Stimulated activated CD4-positive, alpha-beta T cell treated with anti-CD3 and anti-CD28 coated beads, Interleukin-12 subunit alpha, Interleukin-12 subunit beta, amount 100 ng/mL, for 4 hours (primary cell): Measurements from ENCODE around the gene TMEM234.

Source experiments
- DNase-seq: peaks from one replicate; pipeline ENCODE4 v3.0.0-alpha.2; 2020

The TMEM234 gene

DNA sequence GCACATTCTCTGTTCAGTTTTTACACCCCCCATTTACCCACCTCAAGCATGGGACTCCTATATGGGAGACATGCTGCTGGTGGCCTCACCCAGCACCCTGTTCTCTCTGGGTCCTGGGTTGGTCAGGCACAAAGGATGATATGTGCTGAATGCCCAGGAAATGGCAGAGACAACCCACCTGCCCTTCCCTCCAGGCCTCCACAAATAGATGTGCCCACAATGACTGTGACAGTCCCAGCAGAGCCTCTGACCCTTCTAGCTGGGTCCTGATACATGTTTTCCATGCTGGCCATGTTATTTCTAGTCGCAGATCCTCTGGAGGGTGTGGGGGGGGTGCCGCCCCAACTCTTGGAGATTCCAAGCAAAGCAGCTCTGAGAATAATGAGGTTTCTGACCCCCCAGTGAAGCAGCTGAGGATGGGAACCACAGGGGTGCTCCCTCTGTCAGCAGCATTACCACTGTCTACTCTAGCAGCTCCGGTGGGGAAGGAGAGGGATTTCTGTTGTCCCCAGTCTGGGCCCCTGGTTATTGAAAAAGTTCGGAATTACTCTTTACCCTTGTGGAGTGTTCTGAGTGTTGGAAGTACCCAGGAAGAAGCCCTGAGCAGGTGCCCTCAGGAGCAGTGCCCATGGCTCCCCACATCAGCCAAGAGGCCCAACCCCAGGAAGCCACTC, 23.0 kb downstream of the TMEM234 start:
- DNase-seq = no peak

DNA sequence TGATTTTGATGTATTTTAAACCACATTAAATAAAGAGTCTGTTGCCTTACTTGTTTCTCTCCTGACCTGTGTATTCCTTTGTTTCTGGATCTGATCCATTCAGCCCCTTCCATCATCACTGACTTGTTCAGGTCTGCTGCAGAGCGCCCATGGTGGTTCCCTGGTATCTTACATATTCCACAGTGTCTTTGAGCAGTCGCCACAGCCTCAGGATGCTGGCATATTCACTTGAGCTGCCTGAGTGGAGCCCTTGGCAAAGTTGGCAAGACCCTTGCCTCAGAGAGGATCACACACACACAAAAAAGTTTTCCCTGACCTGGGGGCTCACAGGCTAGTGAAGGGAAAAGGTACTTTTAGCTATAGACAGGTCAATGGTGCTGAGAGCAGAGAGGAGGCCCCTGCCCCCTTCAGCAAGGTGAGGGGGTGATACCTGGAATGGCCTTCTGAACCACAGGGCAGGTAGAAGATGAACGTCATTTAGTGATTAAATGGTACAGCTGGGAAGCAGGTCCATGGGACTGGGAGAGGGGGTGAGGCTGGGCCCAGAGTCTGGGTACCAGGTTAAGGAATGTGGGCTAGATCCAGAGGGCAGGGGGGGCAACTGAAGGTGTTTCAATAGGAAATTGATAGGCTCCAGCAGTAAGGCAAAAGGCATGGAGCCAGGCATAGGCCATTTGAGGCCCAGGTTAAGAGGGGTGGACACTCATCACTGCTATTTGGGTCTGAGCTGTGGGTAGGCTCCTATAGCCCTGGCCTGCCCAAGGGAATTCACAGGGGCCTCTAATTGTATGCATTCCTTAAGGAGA, 23.7 kb downstream of the TMEM234 start:
- no peak for DNase-seq

DNA sequence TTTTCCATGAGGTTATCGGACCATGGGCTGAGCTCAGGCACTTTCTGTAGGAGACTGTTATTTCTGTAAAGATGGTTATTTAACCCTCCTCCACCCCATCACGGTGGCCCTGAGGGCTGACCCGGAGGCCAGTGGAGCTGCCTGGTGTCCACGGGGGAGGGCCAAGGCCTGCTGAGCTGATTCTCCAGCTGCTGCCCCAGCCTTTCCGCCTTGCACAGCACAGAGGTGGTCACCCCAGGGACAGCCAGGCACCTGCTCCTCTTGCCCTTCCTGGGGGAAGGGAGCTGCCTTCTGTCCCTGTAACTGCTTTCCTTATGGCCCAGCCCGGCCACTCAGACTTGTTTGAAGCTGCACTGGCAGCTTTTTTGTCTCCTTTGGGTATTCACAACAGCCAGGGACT, 24.3 kb downstream of the TMEM234 start:
- no peak for DNase-seq

DNA sequence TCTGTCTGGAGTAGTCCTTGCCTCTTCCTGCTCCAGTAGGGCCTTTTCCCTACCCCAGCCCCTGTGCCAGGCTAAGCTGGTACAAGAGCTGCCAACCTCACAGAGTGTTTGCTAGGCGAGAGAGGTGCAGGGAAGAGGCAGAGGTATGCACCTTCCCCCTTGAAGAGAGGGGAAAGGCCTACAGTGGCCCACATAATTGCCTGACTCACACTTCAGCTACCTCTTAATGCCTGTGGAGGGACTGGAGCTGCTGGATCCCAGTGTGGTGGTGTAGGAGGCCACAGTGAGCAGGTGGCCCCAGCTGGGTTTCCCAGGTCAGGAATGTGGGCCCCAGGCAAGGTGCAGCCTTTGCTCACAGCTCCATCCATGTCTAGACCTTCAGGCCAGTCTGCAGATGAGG, 25.1 kb downstream of the TMEM234 start:
- DNase-seq = no peak

DNA sequence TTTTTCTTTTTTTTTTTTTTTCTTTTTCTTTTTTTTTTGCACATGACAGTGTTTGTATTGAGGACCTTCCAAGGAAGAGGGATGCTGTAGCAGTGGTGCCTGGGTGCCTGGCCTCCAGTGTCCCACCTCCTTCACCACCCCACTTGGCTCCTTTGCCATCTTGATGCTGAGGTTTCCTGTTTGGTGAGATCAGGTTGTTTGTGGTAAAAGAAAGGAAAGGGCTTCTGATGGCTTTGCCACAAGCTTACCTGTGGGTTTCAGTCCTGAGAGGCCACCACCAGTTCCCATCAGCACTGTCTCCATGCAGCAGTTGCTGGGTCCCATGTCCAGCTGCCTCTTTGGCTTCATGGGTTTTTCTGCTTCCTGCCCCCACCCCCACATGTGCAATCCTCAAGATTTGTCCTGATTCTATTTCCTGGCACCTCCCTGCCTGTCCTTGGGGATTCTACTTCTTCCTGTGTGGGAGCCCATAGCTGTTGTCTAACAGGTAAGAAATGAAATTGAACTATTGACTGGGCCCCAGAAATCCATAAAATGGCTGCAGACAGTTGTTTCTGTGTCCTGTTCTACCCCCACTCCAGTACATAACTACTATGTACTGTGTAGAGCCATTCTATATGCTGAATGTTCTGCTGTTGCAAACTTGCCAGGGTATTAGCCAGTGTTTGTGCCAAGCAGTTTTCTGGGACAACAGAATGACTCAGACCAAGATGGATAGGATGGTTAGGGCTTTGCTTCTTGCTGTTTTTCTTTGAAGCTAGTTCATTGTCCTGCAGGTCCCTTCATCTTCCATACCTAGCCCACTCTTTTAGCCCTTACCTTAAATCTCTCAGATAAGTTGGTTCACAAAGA, 26.0 kb downstream of the TMEM234 start:
- no peak for DNase-seq

DNA sequence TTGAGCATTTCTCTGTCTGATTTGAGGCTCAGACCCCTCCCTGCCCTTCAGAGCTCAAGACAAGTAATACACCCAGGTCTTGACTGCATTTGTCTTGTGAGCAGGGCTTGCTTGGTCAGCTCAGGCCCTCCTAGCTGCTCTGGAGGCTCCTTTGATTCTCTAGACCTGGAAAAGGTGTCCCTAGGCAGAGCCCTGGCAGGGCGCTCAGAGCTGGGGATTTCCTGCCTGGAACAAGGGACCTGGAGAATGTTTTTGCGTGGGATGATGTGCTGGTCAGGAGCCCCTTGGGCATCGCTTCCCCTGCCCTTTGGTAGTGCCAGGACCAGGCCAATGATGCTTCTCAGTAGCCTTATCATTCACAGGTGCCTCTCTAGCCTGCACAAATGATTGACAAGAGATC, 26.6 kb downstream of the TMEM234 start:
- no peak for DNase-seq

DNA sequence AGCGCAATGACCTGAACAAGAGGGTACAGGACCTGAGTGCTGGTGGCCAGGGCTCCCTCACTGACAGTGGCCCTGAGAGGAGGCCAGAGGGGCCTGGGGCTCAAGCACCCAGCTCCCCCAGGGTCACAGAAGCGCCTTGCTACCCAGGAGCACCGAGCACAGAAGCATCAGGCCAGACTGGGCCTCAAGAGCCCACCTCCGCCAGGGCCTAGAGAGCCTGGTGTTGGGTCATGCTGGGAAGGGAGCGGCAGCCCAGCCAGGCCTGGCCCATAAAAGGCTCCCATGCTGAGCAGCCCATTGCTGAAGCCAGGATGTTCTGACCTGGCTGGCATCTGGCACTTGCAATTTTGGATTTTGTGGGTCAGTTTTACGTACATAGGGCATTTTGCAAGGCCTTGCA, 27.2 kb downstream of the TMEM234 start:
- no peak for DNase-seq

DNA sequence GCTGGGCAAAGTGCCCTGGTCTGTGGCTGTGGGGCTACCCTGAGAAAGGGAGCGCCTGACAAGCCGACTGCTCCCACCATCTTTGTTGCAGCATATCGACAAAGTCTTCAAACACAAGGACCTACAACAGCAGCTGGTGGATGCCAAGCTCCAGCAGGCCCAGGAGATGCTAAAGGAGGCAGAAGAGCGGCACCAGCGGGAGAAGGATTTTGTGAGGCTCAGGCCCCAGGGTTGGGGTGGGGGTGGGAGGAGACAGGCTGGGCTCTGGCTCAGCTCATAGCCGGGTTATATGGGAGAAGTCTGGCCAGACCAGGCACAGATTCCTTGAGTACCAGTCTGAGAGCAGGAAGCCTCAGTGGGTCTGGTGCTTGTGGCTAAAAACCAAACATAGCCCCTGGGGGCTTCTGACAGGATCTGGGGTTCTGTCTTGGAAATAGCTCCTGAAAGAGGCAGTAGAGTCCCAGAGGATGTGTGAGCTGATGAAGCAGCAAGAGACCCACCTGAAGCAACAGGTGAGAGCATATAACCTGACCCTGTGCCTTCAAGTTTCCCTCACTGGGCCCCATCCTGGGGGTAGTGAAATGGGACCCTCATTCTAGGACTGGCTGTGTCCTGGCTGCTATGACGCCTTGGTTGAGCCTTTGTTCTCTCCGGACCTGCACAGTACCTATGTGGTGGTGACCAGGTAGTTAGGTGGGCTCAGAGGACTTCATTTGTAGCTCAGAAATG, 29.8 kb downstream of the TMEM234 start:
- DNase-seq = no peak

DNA sequence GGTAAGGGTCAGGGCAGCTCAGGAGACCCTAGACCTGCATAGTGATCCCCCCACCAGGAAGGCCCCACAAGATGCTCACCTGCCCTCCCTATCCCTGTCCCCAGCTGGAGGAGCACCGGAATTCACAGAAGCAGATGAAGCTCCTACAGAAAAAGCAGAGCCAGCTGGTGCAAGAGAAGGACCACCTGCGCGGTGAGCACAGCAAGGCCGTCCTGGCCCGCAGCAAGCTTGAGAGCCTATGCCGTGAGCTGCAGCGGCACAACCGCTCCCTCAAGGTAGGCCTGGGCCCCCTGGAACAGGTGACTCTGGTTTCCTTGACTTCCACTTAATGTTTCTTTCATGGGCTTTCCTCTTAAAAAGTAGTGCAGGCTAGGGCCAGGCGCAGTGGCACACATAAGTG, 34.3 kb downstream of the TMEM234 start:
- DNase-seq = no peak

DNA sequence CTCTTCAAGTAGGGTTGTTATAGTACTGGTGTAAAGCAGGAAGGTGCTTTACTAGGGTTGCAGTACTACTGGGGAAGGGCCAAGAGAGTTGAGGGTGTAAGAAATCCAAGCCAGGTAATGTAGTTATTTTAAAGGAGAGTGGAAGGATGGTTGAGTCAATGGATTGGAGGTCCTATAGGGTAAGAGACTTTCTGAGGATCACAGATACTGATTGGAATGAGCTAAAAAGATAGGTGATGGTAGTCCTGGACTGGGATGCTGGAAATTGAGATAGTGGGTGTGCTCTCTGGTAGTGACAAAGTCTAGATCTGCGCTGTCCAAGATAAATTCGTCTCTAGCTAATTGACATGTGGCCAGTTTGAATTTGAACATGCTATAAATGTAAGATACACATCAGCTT, 35.7 kb downstream of the TMEM234 start:
- DNase-seq = no peak

DNA sequence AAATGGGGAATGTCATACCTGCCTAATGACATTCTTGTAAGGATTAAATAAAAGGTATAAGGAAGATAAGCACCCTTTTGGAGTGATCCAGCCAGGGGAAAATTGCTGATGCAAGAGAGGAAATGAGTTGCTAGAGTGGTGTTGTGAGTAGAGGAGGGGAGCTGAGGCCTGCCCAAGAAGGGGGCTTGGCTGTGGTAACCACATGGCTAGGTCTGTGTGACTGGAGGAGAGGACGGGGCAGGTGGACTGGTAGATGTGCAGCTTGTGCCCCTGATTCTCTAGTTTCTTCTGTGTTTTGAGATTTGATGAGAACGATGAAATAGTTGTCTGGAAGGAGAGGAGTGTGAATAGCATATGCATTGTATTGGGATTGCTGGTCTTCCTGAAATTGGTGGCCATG, 36.1 kb downstream of the TMEM234 start:
- no peak for DNase-seq

DNA sequence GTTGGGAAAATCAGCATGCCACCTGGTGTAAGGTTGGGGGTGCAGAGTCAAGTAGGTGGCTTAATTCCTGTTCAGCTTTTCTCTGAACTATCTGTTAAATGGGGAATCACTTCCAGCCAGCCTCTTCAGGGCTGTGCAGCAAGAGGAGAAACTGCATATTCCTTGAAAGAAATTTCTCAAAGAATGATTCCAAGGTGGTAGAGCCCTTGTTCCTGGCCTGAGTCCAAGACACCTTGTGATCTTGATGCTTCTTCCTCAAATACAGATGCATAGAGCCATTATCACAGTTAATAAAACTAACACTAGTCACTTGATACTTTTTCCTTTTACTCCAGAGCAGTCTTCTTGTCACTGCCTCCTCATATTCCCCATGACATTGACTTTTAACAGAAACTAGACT, 37.5 kb downstream of the TMEM234 start:
- no peak for DNase-seq

DNA sequence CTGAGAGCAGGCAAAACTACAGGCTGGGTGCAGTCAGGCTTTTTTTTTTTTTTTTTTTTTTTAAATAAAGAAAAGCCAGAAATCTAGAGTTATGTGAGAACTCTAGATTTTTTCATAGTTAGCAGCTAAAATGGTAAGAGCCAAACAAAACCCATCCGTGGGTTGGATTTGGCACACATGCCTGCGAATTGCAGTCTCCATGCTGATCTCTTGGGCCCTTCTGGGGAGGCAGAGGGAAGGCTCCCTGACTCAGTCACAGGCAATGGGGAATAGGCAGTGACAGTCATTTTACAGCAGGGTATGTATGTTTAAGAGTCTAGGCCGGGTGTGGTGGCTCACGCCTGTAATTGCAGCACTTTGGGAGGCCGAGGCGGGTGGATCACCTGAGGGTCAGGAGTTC, 40.1 kb downstream of the TMEM234 start:
- DNase-seq = no peak

DNA sequence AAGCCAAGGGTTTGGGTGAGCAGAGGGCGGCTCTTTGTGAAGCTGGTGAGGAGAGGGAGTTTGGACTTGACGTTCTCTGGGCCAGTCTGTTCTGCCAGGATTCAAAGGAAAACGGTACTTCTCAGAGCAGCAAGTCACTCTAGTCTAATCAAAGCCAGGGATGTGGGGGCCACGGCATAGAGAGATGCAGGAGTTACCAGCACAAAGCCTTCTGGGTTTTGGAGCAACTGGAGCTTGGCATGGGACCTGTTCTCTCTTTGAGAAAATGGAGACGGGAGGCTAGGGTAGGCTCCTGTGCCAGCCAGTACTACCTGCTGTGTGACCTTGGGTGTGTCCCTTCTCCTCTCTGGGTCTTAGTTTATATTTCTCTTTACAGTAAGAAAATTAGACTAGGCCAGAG, 40.6 kb downstream of the TMEM234 start:
- no peak for DNase-seq

DNA sequence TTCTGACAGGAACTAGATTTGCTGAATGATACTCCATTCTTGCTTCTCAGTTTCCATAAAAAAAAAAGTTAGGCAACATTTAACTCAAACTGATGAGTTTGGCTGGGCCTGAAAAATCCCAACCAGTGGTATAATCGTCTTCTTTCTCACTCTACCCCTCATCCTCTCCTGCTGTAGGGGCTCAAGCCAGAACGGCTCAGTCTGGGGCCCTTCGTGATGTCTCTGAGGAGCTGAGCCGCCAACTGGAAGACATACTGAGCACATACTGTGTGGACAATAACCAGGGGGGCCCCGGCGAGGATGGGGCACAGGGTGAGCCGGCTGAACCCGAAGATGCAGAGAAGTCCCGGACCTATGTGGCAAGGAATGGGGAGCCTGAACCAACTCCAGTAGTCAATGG, 41.1 kb downstream of the TMEM234 start:
- no peak for DNase-seq

DNA sequence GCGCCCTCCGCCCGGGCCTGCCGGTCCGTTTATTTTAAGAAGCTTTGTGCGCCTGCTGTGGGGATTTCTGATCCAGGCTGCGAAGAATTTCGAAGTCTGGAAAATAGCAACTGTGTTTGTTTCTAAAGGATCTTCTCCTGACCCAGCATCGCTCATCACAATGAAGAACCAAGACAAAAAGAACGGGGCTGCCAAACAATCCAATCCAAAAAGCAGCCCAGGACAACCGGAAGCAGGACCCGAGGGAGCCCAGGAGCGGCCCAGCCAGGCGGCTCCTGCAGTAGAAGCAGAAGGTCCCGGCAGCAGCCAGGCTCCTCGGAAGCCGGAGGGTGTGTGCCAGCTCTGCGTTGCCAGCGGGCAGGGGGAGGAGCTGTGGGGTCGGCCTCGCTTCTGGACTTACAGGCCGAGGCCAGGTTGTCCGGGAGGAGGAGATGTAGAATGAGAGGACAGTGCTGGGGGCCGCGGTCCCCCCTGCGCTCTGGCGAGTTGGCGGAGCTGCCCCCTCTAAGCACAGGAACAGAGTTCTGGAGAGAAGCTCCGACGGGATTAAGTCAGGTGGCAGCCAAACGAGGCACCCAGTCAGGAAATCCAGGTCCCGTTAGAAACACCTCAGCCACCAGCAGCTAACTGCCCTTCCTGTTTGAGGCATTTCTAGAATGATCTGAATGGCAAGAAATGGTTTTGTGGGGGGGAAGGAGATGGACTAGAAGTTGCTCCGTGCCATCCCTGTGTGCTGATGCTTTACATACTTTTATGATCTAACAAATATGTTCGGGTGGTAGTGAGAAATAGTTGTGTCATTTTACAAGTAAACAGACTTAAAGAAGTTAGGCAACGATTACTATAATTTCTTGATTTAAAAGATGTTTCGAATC, 41.7 kb downstream of the TMEM234 start:
- peak; percentile 28 for DNase-seq

DNA sequence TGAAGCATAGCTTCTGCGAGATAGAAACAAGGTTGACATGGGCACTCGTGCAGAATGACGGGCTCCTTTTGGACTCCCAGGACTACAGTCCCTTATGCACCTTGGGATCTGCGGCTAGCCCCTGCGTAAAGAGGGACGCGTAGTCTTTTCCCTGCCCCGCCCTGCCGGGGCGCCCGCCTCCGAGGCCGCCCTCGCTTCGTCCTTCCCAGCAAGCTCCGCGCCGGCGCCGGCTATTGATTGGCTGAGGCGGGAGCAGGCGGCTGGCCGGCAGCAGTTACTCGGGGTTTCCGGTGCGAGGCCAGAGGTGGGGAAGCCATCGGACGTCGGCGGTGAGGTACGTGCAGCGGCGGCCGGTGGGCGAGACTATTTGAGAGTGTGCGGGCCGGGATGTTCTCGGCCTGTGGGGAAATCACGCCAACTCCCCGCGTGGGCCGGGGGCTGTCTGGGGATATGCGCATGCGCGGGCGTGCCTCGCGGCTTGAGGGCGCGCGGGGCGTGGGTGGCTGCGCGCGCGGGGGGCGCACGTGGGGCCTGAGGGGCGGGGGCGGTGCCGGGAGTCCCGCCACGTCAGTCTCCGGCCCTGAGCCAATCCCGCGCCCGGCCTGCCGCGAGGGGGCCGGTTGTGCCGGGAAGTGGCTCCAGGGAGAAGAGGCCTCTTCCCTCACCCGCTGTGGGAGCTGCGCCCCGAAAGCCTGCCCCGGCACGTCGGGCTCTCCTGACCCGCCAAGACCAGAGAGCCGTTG, 42.5 kb downstream of the TMEM234 start, which contains the start of gene TXLNA:
TSS of gene TXLNA (plus strand) at position 233 of the 743 bp plus-strand sequence. CDS start 671 bp downstream, outside the sequence.
- DNase-seq = peak; percentile 89

DNA sequence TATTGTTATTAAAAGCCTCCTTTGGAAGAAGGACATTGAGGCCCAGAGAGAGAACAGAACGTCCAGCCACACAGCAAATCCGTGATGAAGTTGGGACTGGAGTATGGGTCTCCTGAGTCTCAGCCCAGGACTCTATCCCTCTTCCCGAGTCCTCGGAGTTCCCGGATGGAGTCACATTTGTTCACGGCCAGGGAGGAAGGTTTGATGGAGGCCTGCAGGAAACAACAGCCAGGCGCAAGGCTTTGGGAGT, 43.0 kb downstream of the TMEM234 start:
- DNase-seq = no peak

DNA sequence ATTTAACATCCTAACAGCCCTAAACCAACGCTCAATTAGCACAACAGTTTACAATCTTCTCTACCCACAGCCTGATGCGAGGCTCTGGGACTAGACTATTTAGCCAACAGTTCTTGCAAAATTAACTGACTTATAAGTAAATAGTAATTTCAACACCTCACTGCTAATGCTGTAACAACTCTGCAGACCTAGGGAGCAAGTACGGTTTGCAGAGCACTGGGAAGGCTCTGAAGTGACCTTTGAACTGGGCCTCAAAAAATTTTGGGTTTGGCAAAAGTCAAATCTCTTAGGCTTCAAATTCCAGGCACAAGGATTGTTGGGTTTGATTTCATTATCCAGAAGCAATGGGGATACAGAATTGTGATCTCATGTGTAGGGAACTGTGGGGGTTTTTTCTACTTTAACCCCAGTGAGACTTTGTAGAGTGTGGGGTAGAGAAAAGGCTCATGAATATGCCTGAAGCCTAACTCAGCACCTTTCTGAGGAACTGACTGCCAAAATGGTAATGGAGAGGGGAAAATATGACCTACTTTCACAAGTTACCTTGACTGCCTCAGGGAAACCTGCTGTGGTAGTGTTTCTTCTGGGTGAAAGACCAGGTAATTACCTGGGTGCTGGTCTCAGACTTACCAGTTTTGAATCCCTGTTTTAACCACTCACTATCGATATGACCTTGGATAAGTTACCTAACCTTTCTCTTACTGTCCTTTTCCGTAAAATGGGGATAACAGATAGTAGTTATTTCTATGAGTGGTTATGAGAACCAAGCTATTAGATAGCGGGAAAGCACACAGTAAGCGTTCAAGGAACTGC, 43.6 kb downstream of the TMEM234 start:
- no peak for DNase-seq

DNA sequence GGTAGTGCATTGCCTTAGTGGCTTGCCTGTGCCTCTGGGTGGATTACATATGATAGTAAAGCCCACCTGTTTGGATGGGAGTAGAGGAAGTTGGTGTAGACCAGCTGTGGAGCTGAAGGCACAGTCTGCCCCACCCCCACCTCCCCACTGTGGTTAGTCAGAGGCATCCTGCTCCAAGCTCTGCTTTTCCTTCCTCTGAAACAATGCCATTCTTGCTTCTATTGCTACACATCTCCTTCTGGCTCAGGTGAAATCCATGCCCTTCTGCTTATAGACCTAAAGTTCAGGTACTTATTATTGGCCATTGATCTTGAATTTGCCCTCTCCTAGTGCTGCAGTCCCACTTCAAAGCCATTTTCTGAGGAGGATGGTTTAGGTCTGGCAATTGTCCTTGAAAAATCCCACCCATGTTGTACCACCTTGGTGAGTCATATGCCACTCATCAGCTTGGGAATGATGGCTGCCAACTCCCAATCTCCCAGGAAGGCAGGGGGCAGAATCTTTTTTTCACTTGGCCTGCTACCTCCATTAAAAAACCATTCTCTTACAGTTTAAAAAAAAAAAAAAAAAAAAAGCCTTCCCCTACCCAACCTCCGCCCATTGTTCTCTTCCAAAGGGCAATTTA, 49.4 kb downstream of the TMEM234 start:
- no peak for DNase-seq
